ENCODE data around the gene FOXN3.

The FOXN3 gene

GRCh38 chr14:89430391-89431236 is 13.6 kb upstream of the FOXN3 start:
- no peak for DNase-seq

- DNase-seq: no peak
Measured at GRCh38 chr14:89429199-89430181, 12.5 kb upstream of the FOXN3 start.

- no peak for DNase-seq
Measured at GRCh38 chr14:89428546-89429198, 11.6 kb upstream of the FOXN3 start.

GRCh38 chr14:89428173-89428523 is 11.1 kb upstream of the FOXN3 start:
- no peak for DNase-seq

- no peak for DNase-seq
Measured at GRCh38 chr14:89427426-89428172, 10.6 kb upstream of the FOXN3 start.

- DNase-seq: no peak
Measured at GRCh38 chr14:89425931-89426330, 8.9 kb upstream of the FOXN3 start.

GRCh38 chr14:89424241-89424640 is 7.2 kb upstream of the FOXN3 start:
- DNase-seq: no peak

GRCh38 chr14:89422952-89423345 is 5.9 kb upstream of the FOXN3 start:
- DNase-seq: no peak

- no peak for DNase-seq
Measured at GRCh38 chr14:89422181-89422951, 5.3 kb upstream of the FOXN3 start.

GRCh38 chr14:89420502-89420901 is 3.5 kb upstream of the FOXN3 start:
- no peak for DNase-seq

GRCh38 chr14:89419973-89420482 is 3.0 kb upstream of the FOXN3 start:
- no peak for DNase-seq

- no peak for DNase-seq
Measured at GRCh38 chr14:89418976-89419375, 1.9 kb upstream of the FOXN3 start.

- no peak for DNase-seq
Measured at GRCh38 chr14:89418452-89418851, 1.4 kb upstream of the FOXN3 start.

- DNase-seq: no peak
Measured at GRCh38 chr14:89417465-89418225, 612 bp upstream of the FOXN3 start.

- peak; percentile 70 for DNase-seq
Measured at GRCh38 chr14:89416002-89416995, 734 bp downstream of the FOXN3 start.

GRCh38 chr14:89415159-89415558 is 1.9 kb downstream of the FOXN3 start:
- DNase-seq: no peak

- DNase-seq: no peak
Measured at GRCh38 chr14:89411976-89412375, 5.1 kb downstream of the FOXN3 start.

GRCh38 chr14:89409961-89410360 is 7.1 kb downstream of the FOXN3 start:
- DNase-seq: no peak
